Breast epithelium (tissue), 3 donors: Measurements from ENCODE around the gene CACNG4.

ENCODE experiments used
- POLR2A ChIP-seq: fragments of 450-650 bp; IDR thresholded peaks from one replicate; pipeline ENCODE4 v1.6.1; 2016; ENCODE audit warnings: antibody characterized with exemption, mild to moderate bottlenecking, moderate library complexity
- TF ChIP-seq, protein P1 (sequence below), 3 donors: fragments of 450-650 bp; IDR thresholded peaks; one replicate each; pipeline ENCODE4 v1.5.1; 2016 to 2017; ENCODE audit warnings: antibody characterized with exemption in 3 of 3, mild to moderate bottlenecking in 3 of 3, moderate library complexity in 3 of 3

DNA sequence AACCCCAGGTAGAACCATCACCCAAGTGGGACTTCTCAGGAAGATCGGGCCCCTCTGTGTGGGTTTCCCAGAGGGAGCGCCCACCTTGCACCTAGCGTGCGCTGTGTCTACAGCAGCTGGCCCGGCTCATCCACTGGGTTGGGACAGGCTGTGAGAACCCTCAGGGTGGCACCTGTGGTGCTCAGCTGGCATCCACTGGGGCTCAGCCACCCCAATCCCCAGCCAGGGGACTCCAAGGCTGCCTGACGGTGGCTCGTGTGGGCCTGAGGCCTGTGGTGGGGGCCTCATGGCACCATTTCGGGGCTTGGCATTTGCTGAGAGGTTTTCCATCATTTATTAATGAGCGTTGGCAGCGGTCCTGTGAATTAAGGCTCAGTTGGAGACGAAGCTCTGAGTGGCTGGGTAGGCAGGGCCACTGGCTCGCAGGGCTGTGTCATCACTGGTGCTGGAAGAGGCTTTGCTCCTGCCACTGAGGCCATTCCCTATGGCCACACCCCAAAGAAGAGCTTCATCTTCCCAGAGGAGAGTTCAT is 28.5 kb downstream of the CACNG4 start:
- no peak for TF ChIP-seq POLR2A
- TF ChIP-seq, protein P1, sequence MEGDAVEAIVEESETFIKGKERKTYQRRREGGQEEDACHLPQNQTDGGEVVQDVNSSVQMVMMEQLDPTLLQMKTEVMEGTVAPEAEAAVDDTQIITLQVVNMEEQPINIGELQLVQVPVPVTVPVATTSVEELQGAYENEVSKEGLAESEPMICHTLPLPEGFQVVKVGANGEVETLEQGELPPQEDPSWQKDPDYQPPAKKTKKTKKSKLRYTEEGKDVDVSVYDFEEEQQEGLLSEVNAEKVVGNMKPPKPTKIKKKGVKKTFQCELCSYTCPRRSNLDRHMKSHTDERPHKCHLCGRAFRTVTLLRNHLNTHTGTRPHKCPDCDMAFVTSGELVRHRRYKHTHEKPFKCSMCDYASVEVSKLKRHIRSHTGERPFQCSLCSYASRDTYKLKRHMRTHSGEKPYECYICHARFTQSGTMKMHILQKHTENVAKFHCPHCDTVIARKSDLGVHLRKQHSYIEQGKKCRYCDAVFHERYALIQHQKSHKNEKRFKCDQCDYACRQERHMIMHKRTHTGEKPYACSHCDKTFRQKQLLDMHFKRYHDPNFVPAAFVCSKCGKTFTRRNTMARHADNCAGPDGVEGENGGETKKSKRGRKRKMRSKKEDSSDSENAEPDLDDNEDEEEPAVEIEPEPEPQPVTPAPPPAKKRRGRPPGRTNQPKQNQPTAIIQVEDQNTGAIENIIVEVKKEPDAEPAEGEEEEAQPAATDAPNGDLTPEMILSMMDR (IDR thresholded peaks at IDR 0.05), result no peak
